Measurements from ENCODE around the gene NID1.

GRCh38 chr1:236103646-236104218, 38.8 kb upstream of the NID1 start:
- TF ChIP-seq EP300 (IDR thresholded peaks at IDR 0.05) (no peak), POLR2A (IDR thresholded peaks at IDR 0.05) (no peak)
